ENCODE data around the gene DCC.

- TF ChIP-seq POLR2A (IDR thresholded peaks at IDR 0.05) (no peak), CTCF (IDR thresholded peaks at IDR 0.05) (no peak)
Observed at GRCh38 chr18:52451256-52451655, 111.3 kb downstream of the DCC start.

Measured in thyroid gland (tissue), 4 donors.